Inferior parietal cortex (tissue), 1 donor: Measurements from ENCODE around the gene NOPCHAP1.
"Not testable (repeated sequence)": the region's sequence is repeated elsewhere in the genome, so short reads cannot be mapped to it uniquely, and the experiment has no call there.

Source experiments
- DNase-seq: peaks from one replicate; pipeline ENCODE4 v3.0.0-alpha.2; 2016; ENCODE audit errors: extremely low spot score

Gene NOPCHAP1

DNA sequence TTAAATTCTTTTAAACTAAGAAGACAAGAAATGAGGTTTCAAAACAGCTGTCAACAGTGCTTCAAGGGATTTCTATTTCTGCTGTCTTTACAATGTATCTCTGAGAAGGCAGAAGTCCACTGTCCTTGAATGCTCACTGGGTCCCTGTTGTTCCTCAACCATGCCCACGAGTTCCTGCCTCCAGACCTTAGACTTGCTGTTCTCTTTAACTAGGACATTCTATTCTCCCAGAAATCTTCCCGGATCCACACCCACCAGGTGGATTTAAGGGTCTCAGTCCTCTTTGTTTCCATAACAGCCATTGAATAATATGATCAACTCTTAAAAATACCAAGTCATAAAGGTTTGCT lies 21.3 kb upstream of the NOPCHAP1 start:
- DNase-seq = no peak

DNA sequence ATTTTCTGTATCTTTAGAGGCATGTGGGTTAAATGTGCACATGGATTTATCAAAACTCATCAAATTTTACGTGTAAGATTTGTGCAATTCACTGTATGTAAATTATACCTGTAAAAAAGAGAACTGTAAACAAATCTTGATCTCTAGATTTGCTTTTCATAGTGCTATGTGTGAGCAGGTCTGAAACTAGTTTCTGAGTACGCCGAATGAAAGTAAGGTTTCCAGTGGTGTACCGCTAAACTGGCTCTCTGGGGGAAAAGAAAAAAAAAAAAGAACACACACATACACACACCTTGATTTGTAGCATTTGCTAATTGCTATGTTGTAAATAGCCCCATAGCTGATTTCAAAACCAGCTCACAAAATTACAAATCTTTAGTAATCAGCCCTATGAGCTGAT lies 19.4 kb upstream of the NOPCHAP1 start:
- DNase-seq = no peak

DNA sequence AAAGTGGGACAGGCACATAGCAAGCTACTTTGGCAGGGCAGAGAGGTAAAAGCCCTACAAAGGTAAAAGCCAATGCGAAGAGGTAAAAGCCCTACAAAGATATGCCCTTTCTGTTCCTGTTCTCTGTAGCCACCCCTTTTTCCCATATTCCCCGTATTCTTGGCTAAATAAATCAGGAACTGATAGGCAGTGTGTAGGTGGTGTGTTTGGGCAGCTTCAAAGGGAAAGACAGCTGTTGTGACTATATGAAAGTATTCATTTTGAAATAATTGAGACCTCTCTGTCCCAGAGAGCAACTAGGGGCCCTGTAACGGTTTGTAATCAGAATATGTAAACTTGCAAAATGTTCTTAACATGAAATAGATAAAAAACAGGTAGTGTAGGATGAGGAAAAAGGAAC lies 16.8 kb upstream of the NOPCHAP1 start:
- DNase-seq = no peak

DNA sequence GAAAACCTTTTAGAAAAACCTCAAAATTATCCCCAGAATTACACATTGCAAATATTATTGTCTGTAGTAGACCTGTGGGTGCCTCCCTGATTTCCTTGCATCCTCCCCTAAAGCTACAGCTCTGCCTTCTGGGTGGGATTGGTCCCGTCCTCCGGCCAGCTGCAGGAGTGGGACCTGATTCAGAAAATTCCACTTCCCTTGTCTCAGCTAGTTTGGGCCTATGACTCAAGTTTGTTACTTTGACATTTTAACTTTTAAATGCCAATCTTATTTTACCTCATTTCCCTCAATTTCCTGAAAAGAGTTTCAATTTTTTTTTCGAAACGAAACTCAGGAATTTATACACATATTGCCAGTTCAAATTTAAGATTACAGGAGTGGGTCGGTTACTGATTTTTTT lies 14.8 kb upstream of the NOPCHAP1 start:
- no peak for DNase-seq

DNA sequence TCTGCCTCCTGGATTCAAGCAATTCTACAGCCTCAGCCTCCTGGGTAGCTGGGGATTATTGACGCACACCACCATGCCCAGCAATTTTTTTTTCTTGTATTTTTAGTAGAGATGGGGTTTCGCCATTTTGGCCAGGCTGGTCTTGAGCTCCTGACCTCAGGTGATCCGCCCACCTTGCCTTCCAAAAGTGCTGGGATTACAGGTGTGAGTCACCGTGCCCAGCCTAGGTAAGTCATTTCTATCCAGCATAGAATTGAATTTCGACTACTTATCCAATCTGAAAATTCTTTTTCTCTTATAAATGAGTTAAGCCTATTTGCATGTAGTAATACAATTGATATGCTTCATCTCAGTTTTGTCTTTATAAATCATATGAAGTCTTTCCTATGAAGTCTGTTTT lies 12.9 kb upstream of the NOPCHAP1 start:
- no peak for DNase-seq

DNA sequence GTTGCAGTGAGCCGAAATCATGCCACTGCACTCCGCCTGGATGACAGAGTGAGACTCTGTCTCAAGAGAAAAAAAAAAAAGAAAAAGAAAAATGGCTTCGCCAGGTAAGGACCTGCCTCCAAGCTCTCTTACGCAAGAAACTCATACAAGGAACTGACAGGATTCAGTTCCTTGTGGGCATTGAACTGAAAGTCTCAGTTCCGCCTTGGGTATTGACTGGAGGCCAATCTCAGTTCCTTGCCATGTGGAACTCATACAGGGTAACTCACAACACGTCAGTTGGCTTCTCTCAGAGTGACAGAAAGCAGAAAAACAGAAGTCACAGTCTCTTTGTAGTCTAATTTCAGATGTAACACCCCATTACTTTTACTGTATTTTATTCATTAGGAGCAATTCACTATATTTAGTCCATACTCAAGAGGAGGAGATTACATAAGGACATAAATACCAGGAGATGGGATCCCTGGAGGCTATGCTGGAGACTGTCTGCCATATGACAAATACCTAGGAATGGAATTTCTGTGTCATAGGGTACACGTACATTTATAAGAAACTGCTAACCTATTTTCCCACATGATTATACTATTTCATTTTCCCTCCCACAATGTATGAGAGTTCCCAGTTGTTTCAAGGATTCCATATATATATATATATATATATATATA lies 11.4 kb upstream of the NOPCHAP1 start:
- DNase-seq = no peak

DNA sequence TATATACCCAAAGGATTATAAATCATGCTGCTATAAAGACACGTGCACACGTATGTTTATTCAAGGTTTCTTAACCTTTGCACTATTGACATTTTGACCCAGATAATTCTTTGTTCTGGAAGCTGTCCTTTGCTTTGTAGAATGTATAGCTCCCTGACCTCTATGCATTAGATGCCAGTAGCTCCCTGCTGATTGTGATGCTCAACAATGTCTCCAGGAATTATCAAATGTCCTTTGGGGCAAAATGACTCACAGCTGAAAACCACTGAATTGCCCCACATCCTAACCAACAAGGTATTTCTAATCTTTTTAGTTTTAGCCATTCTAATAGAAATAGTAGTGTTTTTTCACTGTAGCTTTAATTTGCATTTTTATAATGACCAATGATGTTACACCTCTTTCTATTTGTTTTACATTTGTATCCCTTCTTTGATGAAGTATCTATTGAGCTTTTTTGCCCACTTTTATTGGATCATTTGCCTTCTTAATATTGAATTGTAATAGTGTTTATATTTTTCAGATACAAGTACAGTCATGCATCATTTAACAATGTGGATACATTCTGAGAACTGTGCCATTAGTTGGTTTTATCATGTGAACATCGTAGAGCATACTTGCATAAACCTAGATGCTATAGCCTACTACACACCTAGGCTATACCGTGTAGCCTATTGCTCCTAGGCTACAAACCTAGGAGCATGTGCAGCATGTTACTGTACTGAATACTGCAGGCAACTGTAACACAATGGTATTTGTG lies 10.4 kb upstream of the NOPCHAP1 start:
- no peak for DNase-seq

DNA sequence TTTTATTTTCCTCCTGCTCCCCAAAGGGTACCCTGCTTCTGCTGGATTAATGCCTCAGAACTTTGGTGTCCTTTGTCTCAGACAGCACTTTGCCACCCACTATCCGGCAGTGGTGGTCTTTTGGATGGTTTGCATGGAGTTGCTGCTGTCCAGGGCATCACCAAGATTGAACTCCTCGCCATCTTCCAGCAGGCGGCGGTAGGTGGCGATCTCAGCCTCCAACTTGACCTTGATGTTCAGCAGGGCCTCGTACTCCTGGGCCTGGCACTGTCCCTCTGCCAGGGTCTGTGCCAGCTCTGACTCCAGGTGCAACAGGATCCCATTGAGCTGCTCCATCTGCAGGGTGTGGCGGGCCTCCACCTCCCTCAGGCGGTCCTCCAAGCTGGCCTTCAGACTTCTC lies 9.4 kb upstream of the NOPCHAP1 start:
- no peak for DNase-seq

DNA sequence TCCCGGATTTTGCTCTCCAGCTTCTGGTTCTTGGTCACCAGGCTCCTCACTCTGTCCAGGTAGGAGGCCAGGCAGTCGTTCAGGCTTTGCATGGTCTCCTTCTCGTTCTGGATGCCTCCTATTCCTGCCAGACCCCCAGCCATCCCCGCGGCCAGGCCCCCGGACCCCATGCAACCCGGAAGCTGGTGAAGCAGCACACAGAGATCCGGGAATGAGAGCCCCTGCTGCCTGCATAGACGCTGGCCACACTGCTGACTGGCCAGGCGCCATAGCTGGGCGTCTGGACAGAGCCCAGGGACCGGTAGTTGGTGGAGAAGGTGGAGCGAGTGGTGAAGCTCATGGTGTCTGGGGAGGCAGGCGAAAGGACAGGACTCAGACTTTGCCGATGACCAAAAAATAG lies 8.4 kb upstream of the NOPCHAP1 start:
- DNase-seq = not testable (repeated sequence)

DNA sequence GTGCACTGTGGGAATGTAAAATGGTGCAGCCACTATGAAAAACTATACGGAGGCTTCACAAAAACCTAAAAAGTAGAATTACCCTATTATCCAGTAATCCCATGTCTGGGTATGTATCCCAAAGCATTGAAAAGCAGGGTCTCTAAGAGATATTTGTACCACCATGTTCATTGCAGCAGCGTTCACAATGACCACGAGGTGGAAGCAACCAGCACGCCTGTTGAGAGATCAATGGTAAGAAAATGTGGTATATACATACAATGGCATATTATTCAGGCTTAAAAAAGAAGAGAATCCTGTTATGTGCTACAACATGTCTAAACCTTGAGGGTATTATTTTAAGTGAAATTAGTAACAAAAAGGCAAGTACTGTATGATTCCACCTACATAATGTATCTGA lies 910 bp upstream of the NOPCHAP1 start:
- no peak for DNase-seq

DNA sequence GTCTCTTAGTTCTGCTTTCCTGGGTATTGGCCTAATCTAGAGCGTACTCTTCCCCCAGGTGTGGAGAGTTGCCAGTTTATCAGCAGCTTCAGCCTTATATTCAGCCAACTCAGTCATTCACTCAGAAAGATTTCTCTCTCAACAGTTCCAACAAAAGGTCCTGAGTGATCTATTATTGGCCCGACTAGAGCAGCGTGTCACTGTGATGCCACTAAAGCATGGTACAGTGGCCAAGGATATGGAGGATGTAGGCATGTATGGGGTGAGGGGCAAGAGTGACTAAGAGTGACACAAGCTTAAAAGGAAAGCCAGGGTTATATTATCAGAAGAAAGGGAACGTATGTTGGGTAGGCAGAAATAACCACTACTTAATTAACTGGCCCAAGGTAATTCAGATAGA lies 4.8 kb downstream of the NOPCHAP1 start:
- no peak for DNase-seq

DNA sequence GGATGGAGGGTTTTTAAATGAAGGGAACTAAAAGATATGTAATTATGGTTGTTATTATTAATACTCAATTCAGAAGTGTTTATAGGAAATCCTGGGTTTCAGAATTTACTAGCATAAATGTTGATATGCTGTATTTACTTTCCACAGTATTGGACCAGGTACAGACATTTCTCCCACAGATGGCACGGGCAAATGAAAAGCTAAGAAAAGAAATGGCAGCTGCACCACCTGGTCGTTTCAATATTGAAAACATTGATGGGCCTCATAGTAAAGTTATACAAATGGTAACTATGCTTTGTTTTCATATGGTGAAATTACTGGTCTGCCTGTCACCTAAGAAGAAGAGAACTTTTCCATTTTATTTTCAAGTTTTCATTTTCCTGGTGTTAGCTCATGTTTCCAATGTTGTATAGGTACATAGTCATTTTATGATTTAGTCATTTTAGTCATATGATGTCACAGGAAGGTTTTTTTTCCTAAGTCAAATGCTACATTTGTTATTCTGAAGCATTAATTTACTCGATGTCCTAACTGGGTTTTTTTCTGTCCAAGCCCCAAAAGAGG lies 5.5 kb downstream of the NOPCHAP1 start:
- DNase-seq = no peak

DNA sequence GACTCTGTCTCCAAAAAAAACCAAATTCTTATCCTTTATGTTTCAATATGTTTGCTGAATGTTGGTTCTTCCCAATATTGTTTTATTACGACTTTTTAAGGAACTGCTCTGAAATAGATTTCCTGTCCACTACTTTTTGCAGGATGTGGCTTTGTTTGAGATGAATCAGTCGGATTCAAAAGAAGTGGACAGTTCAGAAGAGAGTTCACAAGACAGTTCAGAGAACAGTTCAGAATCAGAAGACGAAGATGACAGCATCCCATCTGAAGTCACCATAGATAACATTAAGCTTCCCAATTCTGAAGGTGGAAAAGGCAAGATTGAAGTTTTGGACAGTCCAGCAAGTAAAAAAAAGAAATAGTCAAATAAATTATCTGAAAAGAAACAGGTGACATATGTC lies 8.2 kb downstream of the NOPCHAP1 start:
- DNase-seq = no peak

DNA sequence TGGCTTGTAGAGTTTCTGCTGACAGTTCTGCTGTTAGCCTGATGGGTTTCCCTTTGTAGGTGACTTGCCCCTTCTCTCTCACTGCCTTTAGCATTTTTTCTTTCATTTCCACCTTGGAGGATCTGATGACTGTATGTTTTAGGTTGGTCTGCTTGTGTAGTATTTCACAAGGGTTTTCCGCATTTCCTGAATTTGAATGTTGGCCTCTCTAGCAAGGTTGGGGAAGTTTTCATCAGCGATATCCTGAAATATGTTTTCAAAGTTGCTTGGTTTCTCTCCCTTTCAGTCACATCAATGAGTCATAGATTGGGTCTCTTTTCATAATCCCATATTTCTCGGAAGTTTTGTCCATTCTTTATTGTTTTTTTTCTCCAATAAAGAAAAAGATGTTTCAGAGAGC lies 11.4 kb downstream of the NOPCHAP1 start:
- no peak for DNase-seq

DNA sequence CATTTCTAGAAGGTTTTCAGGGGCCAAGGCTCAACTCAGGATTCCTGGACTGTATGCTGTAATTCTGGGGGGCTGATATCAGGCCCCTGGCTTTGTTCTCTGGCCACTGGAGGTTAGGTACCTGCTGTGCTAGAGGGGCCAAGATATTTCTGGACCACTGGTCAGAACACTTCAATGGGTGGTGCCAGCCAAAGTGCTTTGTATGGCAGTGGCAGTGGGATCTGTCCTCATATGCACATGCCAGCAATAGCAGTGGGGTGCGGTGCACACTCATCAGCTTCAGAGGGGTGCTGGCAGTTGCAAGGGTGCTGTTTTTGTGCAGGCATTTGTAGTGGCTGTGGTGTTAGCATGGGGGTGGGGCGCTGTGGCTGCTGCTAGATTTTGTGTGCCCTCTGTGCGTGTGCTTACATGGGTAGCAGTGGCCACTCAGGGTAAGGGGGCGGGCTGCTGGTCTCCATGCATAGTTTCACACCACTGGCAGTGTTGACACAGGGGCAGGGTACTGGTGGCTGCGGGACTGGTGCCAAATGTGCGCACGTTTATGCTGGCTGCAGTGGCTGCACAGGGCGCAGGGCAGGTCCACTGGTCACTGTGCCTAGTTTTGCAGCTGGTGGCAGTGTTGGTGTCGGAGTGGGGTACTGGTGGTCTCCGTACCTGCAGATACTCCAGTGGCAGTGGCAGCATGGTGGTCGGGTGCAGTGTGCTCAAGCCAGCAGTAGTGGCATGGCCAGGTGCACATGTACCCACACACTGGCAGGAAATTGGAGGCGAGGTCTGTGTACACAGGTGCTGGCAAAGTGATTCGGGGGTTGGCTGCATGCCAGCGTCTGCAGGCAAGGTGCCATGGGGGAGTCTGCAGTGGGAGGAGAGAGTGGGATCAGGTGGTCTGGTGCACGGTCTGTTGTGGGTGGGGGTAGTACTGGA lies 12.6 kb downstream of the NOPCHAP1 start:
- DNase-seq = no peak

DNA sequence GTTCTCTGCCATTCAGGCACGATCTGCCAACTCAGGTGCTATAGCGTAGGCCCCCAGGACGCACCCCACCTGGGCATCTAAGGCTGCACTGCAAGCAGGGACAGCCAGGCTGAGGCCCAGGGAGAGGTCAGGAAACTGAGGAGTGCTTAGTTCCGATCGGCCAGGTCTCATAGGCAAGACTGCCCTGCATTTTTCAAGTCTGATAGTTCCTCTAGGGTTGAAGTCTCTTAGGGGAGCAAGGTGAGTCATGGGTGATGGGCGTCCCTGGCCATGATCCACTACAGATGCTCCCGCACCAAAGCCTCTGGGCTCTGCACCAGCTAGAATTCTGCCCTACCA lies 13.2 kb downstream of the NOPCHAP1 start:
- no peak for DNase-seq

DNA sequence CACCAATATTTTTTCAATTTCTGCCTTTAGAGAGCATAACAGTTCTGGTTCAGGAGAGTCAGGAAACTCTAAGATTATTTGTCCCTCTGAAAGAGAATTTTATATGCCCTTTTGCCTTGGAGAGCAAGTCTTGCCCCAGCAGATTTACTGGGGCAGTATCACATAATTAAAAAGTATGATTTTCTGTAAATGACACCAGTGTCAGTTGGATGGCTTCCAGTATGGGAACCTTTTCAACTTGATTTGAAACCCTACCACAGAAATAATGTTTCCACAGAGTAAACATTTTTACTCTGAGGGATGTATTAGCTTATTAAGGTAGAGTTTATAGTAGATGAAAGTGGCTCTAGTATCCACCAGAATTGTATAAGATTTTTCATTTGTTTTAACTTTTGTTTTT lies 15.4 kb downstream of the NOPCHAP1 start:
- no peak for DNase-seq

DNA sequence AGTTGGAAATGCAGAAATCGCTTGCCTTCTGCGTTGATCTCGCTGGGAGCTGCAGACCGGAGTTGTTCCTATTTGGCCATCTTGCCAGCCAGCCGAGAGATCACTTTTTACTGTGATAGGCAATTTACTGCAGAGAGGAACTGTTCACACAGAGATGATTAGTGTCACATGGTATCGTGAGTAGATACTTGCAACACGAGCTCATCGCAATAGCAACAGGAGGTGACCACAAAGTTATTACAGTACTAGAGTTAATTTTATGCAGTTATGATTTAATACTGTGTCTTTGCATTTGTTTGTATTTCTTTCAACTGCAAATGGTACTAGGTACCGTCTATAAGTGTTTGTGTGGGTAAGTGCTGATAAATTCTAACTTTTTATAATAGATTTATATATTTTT lies 27.8 kb downstream of the NOPCHAP1 start:
- no peak for DNase-seq

DNA sequence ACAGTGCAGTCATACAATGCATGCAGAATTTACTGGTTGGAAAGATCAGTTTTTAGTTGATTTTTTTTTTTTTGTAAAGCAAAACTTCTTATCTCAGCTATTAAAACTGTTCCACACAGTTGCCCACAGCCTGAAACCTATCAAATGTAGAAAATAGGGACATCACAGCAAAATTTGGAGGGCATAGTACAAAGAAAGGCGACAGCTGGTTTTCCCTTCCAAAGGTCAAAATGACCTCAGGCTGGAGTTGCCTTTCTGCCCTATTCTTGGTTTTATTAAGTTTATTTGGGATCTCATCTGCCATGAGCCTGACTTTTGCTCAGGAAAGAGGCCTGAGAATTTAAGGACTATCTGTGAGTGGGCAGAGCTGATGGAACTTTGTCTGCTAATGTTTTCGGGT lies 28.5 kb downstream of the NOPCHAP1 start:
- no peak for DNase-seq

DNA sequence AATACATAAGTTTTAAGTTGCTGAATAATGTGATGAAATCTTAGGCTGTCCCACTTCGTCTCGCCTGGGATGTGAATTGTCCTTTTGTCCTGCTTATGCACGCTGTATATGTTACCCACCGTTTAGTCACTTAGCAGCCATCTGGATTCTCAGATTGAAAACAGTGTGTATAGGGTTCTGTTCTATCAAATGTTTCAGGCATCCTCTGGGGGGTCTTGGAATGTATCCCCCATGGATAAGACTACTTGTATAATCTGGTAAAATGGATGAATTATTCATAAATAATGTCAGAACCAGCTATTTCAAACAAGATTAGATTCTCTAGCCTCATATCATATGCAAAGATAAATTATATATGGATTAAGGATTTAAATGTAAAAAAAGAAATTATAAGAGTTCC lies 29.4 kb downstream of the NOPCHAP1 start:
- no peak for DNase-seq

DNA sequence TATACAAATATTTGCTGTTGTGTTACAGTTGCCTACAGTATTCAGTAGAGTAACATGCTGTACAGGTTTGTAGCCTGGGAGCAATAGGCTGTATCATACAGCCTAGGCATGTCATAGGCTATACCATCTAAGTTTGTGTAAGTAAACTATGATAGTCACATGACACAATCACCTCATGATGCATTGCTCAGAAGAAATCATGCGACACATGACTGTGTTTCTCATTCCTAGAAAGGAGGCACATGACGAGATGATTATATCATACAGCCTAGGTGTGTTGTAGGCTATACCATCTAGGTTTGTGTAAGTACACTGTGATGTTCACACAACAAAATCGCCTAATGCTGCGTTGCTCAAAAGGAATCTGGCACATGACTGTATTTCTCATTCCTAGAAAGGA lies 31.9 kb downstream of the NOPCHAP1 start:
- DNase-seq = no peak

DNA sequence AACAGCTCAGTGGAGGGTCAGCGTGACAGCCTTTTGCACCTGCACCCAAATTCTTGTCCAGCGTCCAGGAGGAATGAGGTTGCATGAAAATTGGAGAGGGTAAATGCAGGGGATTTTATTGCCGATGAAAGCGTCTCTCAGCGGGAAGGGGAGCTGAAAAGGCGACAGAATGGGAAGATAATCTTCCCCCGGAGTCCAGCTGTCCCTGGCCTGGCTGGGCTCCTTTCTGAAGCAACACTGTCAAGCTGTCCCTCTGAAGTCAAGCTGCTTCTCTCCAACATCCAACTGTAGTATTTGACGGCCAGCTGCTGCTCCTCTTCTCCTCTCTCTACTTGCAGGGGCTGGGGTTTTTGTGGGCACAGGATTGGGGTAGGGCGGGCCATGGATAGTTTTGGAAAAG lies 32.7 kb downstream of the NOPCHAP1 start:
- no peak for DNase-seq
